HepG2 (cell line): ENCODE results near the gene ISY1. TPM values are rescaled to one million over a fixed set of nuclear protein-coding genes. Genes with fewer than 3 reads are reported as not detected.
A peak's percentile ranks its signal among the peaks of the same experiment; 100 is the strongest.

Source experiments
- BCL3 ChIP-seq: sonication (generic); formaldehyde crosslinking; IDR thresholded peaks from 2 replicates; pipeline ENCODE4 v1.5.1; 2020; ENCODE audit warnings: mild to moderate bottlenecking, missing genetic modification reagents, moderate library complexity
- BRCA1 ChIP-seq: sonication (generic); formaldehyde crosslinking; IDR thresholded peaks from 2 replicates; pipeline ENCODE4 v1.4.0; 2020; ENCODE audit warnings: missing genetic modification reagents
- CCAR2 ChIP-seq: fragments of 200-400 bp; formaldehyde crosslinking; optimal IDR thresholded peaks from 2 replicates; pipeline ENCODE3; 2018; ENCODE audit warnings: low read depth, mild to moderate bottlenecking, low read length, moderate library complexity
- GATA4 ChIP-seq: sonication (generic); IDR thresholded peaks from 2 replicates; pipeline ENCODE4 v1.6.1; 2016; ENCODE audit warnings: antibody characterized with exemption, low read depth, borderline replicate concordance
- HES4 ChIP-seq: sonication (generic); formaldehyde crosslinking; IDR thresholded peaks from 2 replicates; pipeline ENCODE4 v1.9.0; 2021; ENCODE audit warnings: mild to moderate bottlenecking, missing genetic modification reagents, borderline replicate concordance
- KLF6 ChIP-seq: IDR thresholded peaks from 2 replicates; pipeline ENCODE4 v1.8.0; 2016; ENCODE audit warnings: missing biosample characterization, missing genetic modification reagents
- MXD1 ChIP-seq: sonication (generic); formaldehyde crosslinking; IDR thresholded peaks from 2 replicates; pipeline ENCODE4 v1.4.0; 2020; ENCODE audit warnings: mild to moderate bottlenecking, missing genetic modification reagents
- PHF20 ChIP-seq: sonication (generic); formaldehyde crosslinking; IDR thresholded peaks from 2 replicates; pipeline ENCODE4 v1.5.0; 2020; ENCODE audit warnings: mild to moderate bottlenecking, missing genetic modification reagents
- PLSCR1 ChIP-seq: sonication (generic); formaldehyde crosslinking; IDR thresholded peaks from 2 replicates; pipeline ENCODE4 v1.5.0; 2020; ENCODE audit warnings: missing genetic modification reagents, mild to moderate bottlenecking, borderline replicate concordance
- RARG ChIP-seq: sonication (generic); formaldehyde crosslinking; IDR thresholded peaks from 2 replicates; pipeline ENCODE4 v1.4.0; 2020; ENCODE audit warnings: low read depth, mild to moderate bottlenecking, missing genetic modification reagents
- SRSF1 ChIP-seq: fragments of 200-400 bp; formaldehyde crosslinking; optimal IDR thresholded peaks from 2 replicates; pipeline ENCODE3; 2017; ENCODE audit warnings: mild to moderate bottlenecking, low read depth, low read length, moderate library complexity
- SSRP1 ChIP-seq: IDR thresholded peaks from 2 replicates; pipeline ENCODE4 v1.6.1; 2016; ENCODE audit warnings: control low read depth
- TAF1 ChIP-seq: sonication (generic); formaldehyde crosslinking; IDR thresholded peaks from 2 replicates; pipeline ENCODE4 v1.4.0; 2020; ENCODE audit warnings: missing genetic modification reagents
- ZBTB7B ChIP-seq: sonication (generic); formaldehyde crosslinking; IDR thresholded peaks from 2 replicates; pipeline ENCODE4 v1.4.0; 2020; ENCODE audit warnings: missing genetic modification reagents
- ZGPAT ChIP-seq: IDR thresholded peaks from 2 replicates; pipeline ENCODE4 v1.6.1; 2016; ENCODE audit warnings: mild to moderate bottlenecking
- ZNF142 ChIP-seq: sonication (generic); formaldehyde crosslinking; IDR thresholded peaks from 2 replicates; pipeline ENCODE4 v1.4.0; 2020; ENCODE audit warnings: missing genetic modification reagents
- ZNF20 ChIP-seq: sonication (generic); formaldehyde crosslinking; IDR thresholded peaks from 2 replicates; pipeline ENCODE4 v1.4.0; 2020; ENCODE audit warnings: mild to moderate bottlenecking, moderate library complexity, missing genetic modification reagents
- ZNF207 ChIP-seq: fragments of 450-650 bp; IDR thresholded peaks from 2 replicates; pipeline ENCODE4 v1.6.1; 2016; ENCODE audit warnings: antibody characterized with exemption, borderline replicate concordance
- ZNF446 ChIP-seq: sonication (generic); formaldehyde crosslinking; IDR thresholded peaks from 2 replicates; pipeline ENCODE4 v1.5.0; 2020; ENCODE audit warnings: mild to moderate bottlenecking, missing genetic modification reagents
- ZNF709 ChIP-seq: sonication (generic); formaldehyde crosslinking; IDR thresholded peaks from 2 replicates; pipeline ENCODE4 v1.5.0; 2020; ENCODE audit warnings: mild to moderate bottlenecking, missing genetic modification reagents
- polyA plus RNA-seq, 8 experiments: library from polyadenylated mRNA; depleted of rRNA in 3 of 8; stranded (reverse) in 7 of 8; unstranded in 1 of 8; fragments of >200 nt; fragmentation: Illumina TruSeq in 4 of 8; extraction: Trizol in 4 of 8; gene quantifications; 2 replicates each; pipeline versions ENCODE4 v1.2.1 to v1.2.3, GENCODE V29; 2011 to 2016; ENCODE audit warnings: low read depth in 4 of 8, missing spikeins in 1 of 8, mixed read lengths in 1 of 8; ENCODE audit not compliant: insufficient read depth in 1 of 8
- total RNA-seq, 5 experiments: library from RNA; depleted of rRNA; stranded (reverse); fragments of >200 nt; fragmentation: Illumina TruSeq; extraction: Trizol; gene quantifications; 2 replicates each; pipeline ENCODE4 v1.2.3, GENCODE V29; 2016; ENCODE audit warnings: low read depth in 1 of 5

The ISY1 gene
- total and polyA plus RNA-seq, 2 of the 13 experiments (the other 11 are each of a cell fraction or from before 2014, with no cell fraction given) = 21.0 to 39.1 TPM

GRCh38 chr3:129121016-129121791, 39.7 kb downstream of the ISY1 start (continued):
- no peak for TF ChIP-seq ZGPAT (CRISPR knock-in tag)
- TF ChIP-seq ZNF20 (CRISPR knock-in tag) = 0 out of 2 replicates have a peak, but pooled peaks have one; percentile 23
- TF ChIP-seq RARG (CRISPR knock-in tag) = no peak
- TF ChIP-seq GATA4 = no peak
- no peak; the same call in 1 of the 2 replicates for TF ChIP-seq ZNF709 (CRISPR knock-in tag)
- peak; percentile 33; the same call in 1 of the 2 replicates for TF ChIP-seq MXD1 (CRISPR knock-in tag)
- no peak for TF ChIP-seq BRCA1 (CRISPR knock-in tag)
- peak; percentile 29 for TF ChIP-seq SRSF1
- TF ChIP-seq CCAR2 = no peak
- 0 out of 2 replicates have a peak, but pooled peaks have one; percentile 52 for TF ChIP-seq PLSCR1 (CRISPR knock-in tag)
- 0 out of 2 replicates have a peak, but pooled peaks have one; percentile 30 for TF ChIP-seq ZNF446 (CRISPR knock-in tag)
- no peak for TF ChIP-seq ZBTB7B
- no peak for TF ChIP-seq ZNF142 (CRISPR knock-in tag)
- peak; percentile 20; the same call in 1 of the 2 replicates for TF ChIP-seq TAF1 (CRISPR knock-in tag)
- TF ChIP-seq KLF6 (CRISPR knock-in tag) = 0 out of 2 replicates have a peak, but pooled peaks have one; percentile 27
- 0 out of 2 replicates have a peak, but pooled peaks have one; percentile 67 for TF ChIP-seq HES4 (CRISPR knock-in tag)
- TF ChIP-seq BCL3 (CRISPR knock-in tag) = peak; percentile 39; the same call in 1 of the 2 replicates
- TF ChIP-seq ZNF207 = no peak
- no peak; the same call in 1 of the 2 replicates for TF ChIP-seq PHF20 (CRISPR knock-in tag)
- TF ChIP-seq SSRP1 (CRISPR knock-in tag) = no peak
